Fibroblast of skin of back (primary cell): Measurements from ENCODE around the gene ADGRB3.
"Not testable (repeated sequence)": the region's sequence is repeated elsewhere in the genome, so short reads cannot be mapped to it uniquely, and the experiment has no call there.

Experiments
- DNase-seq: peaks from one replicate; pipeline ENCODE4 v3.0.0-alpha.2; 2013

Gene ADGRB3

DNA sequence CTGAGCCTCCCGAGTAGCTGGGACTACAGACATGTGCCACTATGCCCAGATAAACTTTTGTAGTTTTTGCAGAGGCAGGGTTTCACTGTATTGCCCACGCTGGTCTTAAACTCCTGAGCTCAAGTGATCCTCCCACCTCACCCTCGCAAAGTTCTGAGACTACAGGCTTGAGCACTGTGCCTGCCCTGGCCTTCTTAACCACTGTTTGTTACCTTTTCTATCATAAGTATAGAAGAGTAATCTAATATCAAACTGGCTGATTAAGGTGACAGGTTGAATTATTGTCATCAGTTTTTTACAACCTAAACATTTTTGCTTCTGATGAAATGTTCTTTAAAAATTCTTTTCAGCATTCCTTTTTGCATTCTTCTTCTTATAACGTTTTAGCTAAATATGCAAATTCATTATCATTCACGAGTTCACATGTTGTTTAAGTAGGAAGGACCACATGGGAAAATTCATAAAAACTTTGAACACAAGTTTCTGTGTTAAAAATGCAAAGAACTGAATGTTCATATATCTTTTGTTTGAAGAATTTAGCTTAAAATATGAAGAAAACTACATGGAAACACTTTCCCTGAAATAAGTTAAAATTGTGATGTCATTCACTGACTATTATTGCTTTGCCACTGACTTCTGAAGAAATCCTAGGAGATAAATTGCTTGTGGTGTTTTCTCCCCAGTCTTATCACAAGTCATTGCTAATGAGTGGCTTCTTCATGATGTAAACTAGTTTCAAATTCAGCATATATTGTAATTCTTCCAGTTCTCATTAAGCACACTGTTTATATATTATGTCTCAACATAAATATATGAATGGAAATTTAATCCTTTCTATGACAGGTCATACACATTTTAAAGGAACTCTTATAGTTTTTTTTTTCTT, 106.7 kb downstream of the ADGRB3 start:
- no peak for DNase-seq

DNA sequence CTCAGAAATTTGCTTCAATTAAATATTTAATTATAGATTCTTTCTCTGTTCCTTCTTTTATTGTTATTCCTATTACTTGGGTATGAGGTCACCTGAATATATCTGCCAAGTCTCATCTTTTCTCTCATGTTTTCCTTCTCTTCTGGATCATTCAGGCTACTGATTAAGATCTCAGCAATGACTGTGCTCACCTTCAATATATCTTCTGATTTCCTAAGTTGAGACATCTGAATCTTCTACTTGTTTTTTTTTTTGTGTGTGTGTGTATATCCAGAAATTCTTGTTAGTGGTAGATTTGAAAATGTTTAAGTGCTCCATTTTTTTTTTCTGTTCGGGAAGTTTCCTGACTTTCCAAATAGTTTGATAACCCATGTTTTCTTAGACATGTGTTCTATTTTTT, 108.0 kb downstream of the ADGRB3 start:
- no peak for DNase-seq

DNA sequence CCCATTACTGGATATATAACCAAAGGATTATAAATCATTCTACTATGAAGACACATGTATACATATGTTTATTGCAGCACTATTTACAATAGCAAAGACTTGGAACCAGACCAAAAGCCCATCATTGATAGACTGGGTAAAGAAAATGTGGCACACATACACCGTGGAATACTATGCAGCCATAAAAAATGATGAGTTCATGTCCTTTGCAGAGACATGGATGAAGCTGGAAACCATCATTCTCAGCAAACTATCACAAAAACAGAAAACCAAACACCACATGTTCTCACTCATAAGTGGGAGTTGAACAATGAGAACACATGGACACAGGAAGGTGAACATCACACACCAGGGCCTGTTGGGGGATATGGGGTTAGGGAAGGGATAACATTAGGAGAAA, 109.3 kb downstream of the ADGRB3 start:
- DNase-seq, result not testable (repeated sequence)

DNA sequence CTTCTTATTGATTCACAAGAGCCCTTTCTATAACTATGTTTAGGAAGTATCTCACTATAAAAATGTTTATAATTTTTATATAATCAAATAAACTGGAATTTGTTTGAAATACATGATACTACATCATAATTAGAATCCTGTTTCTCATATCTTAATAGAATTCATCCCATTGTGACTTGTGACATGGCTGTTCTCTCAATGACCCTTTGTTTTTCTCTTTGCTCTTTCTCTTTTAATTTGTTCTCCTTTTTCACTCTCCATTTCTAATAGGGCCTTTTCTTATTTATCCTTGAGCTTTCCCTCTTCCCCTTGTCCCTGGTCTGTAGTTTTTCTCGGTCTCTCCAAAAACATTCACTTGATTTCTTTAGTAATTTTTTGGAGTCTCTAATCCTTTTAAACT, 111.3 kb downstream of the ADGRB3 start:
- no peak for DNase-seq

DNA sequence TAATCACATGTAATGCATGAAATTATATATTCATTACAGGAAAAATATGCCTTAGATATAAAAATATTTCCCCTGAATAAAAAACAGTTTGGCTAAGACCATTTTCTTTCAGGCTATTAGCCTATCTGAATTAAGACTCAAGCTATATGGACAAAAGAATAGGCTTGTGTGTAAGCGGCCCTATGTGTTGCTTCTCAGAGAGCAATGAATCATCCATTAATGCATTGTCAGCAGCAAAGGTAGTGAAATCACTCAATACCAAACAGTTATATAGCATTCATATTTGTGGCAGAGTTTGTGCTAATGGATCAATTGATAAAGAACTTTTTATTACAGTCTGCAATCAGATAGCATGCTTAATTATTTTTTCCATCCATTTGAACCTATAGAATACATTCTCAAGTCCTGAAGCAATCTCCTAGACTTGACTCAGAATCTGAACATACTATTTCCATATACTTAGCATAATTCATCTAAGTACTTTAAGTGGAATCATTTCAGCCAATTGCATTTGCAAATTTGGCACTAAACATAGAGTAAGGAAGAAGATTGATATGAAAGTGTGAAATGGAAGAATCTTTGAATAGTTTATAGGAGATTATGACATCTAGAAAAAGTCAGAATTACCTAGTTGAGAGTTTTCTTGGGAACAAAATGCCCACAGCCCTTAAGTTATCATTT, 112.2 kb downstream of the ADGRB3 start:
- no peak for DNase-seq

DNA sequence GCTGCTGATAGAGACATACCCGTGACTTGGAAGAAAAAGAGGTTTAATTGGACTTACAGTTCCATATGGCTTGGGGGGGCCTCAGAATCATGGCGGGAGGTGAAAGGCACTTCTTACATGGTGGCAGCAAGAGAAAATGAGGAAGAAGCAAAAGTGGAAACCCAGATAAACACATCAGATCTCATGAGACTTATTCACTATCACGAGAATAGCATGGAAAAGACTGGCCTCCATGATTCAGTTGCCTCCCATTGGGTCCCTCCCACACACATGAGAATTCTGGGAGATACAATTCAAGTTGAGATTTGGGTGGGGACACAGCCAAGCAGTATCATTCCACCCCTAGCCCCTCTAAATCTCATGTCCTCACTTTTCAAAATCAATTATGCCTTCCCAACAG, 112.8 kb downstream of the ADGRB3 start:
- DNase-seq, result not testable (repeated sequence)

DNA sequence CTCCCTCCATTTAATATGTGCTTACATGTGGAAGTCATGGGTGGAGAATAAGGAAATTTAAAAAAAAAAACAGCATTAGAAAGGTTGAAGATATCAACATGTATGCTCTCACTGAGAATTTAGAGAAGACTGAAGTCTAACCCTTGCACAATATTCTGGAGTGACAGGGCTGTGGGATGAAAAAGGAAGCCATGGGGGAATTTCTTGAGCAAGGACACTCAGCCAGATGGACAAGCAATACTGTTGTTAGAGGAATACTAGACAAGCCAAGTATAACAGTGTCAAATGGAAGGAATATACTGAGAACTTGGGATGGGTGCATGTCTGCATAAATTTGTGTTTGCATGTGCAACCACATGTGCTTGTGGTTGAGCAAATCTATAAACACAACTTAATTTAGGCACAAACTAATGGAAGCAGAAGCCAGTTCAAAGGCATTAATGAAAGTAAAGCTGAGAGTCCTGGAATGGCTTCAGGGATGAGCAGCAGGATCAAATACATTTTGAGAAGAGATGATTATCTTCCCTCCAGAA, 119.7 kb downstream of the ADGRB3 start:
- DNase-seq, result no peak

DNA sequence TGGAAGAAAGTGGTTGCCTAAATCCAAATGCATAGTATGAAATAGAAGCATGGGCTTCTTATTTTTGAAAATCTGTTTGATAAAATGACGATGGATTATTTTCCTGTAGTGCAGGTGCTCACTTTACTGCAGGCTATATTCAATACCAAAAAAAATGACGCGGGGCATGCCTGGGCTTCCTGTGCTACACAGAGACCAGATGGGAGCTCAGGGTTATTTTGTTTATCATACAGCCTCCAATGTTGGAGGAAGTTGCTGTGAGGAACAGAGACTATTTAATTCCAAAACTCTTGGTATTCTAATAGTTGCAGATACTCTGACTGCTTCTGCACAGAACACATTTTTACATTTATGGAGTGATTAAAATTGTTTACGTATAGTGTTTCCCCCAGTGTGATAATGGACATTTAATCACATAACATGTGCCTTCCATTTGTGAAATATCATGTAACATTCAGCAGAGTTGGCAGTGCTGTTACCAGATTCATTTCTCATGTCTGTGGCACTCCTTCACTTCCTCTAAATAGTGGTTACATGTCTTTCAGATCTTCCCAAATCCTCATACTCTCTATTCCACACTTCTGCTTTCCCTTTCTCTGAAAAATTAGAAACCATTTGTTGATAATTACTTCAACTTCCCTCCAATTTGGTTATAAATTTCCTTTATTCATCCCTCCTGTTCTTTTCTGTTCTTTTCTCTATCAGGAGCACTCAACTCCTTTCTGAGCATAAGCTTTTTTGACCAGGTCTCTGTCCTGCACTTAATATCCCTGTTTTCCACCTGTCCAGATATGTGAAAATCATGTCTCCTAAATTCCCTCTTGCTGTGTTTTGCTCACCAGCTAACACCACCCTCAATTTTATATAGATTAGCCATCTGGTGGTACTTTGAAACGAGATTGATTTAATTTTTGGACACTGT, 121.6 kb downstream of the ADGRB3 start:
- DNase-seq, result no peak

DNA sequence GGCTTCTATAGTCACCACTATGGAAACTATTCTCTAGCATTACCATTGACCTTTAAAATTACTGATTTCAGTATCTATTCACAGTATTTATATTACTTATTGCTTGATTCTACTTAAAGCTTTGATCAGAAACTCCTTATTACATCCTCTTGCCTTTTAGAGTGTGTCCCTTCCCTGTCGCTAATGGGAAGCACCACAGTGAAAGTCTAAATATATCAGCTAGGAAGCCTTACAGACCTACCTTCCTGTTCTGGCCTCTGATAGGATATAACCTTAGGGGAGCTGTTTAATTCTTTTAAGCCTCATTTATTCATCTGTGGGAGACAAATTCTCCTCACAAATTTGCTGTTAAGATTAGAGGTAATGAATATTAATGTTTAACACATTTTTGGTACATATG, 122.7 kb downstream of the ADGRB3 start:
- no peak for DNase-seq

DNA sequence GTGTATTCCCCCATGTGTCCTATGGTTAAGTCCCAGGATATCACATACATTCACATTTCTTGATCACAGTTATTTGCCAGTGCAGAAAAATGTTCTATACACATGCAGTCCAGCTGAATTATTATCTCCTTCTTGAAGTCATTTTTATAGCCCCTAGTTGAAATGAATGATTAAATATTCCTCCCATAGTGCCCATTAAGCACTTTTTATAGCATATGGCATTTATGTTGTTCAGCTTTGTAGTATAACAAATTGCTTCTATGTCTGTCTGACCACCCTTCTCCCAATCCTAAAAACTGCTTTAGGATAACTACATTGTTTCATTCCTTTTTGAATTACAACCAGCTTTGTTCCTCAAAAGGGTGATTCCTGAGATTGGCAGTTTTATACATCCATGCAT, 123.5 kb downstream of the ADGRB3 start:
- no peak for DNase-seq

DNA sequence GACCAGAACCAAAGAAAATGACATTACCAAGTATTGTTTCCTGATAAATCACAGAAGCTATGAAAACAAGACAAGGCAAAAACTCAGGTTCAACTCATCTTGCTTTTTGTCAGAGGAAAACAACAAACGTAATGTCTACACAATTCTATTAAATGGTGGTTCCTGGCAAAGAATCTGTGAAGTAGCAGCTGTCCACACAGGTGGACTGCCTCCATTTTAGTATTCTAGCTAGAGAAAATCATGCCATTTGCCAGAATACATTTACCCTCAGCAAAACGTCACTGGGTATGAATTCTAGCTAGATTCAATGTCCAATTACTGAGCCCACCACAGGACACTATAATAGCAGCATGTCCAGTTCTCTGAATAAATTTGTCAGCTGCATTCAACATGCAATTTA, 125.4 kb downstream of the ADGRB3 start:
- no peak for DNase-seq

DNA sequence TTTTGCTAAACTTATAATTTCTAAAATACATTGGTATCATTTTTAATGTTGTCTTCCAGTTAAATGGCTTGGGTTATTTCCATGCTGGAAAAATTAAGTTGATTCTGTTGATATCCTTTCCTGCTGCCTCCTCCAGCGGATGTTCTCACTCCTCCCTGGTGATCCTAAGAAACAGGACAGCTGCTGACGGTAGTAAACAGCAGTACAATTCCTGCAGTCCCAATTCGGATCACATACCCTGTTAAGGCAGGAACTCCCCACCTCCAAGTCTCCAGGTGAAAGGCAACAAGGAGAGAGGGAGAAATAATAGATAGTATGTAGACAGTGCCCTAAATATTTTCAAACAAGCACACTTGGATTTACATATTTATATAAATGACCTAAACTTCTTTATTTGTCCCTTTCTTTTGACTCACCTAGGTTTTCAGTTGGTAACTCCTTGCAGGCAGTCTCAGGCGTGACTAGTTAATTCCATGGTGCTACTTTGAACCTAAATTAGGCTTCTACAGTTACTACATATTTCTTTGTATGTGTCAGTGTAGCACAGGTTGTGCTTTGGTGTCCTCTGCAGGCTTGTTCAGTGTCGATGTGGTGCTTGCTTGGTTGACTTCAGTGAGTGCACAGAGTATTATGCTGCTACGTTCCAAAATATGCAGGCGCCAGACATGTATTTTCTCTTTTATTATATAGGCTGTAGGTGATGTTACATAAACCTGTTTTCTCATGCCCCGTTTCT, 126.0 kb downstream of the ADGRB3 start:
- no peak for DNase-seq

DNA sequence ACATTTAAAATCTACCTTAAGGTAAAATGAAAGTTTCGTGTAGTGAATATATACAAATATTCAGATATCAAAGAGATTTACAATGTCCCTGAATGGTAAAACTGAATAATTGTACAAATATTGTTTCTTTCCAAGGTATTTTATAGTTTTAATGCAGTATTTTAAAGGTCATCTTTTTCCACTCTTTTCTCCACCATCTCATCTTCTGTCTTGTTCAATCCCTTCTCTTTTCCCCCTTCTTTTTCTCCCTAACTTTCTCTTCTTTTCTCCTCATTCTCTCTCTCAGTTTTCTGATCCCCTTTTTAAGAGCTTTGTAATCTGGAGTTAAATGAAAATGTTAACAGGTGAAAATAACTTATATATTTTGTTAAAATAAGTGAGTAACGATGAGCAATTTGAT, 126.9 kb downstream of the ADGRB3 start:
- no peak for DNase-seq

DNA sequence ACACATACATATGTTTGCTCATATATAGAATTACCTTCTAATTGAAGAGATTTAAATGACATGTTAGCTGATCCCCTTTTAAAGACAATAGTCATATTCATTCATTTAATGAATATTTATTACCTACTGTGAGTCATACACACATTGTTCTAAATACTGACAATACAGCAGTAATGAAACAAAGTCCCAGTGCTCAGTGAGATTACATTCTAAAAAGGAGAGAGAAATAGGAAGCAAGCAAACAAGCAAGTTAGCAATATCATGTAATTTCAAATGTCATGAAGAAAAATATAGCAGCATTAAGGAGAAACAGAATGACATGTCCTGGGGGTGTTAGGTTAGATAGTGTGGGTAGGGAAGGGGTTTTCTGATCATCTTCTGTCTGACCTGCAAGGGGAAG, 136.3 kb downstream of the ADGRB3 start:
- DNase-seq, result no peak

DNA sequence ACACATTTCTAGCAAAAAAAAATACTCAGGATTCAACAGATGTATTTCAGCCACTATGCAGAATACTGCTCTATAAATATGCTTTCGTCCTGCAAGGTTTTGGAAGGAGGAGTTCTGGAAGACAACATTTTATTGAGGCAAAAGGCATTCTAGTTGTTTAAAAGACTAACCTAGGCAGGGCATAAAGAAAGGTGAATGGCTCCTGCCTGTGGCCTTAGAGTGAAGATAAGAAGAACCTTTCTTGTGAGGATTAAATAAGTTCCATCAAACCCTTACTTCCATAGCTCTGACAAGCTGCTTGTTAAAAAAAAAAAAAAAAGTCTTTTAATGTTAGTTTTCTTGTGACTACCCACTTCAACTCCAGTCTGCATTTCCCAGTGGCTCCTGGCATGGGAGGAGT, 139.8 kb downstream of the ADGRB3 start:
- no peak for DNase-seq

DNA sequence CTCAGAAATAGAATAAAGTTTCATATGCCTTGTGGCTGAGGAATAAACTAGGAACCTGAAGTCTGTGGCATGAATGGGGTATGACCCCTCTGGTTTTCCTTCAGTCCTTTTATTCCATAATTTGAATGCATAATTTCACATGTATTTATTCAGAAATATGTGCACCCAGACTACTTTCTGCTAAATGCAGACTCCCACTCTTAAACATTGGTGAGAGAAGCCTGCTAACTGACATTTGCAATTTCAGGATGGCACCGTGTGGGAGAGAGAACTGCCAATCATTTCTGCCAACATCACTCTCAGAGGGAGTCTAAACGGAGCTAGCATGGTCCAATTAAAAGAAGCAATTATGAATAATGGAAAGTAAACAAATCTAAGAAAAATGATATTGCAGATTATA, 141.3 kb downstream of the ADGRB3 start:
- no peak for DNase-seq

DNA sequence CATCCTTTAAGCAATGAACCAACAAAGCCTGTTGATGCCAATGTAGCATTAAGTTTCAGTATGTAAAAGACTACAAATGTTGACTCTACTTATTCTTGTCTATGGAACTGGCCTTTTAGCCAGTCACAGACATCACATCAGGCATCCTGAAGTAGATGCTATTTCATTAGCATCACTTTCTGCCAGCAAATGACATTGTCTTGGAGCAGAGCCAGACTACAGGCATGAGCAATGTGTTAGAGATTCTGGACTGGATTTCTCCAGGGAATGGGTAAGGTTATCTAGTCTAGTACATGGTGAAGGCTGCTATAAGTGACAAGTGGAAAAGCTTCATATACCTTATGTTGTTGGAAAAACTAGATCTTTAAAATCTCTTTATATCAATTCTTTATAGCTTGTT, 142.9 kb downstream of the ADGRB3 start:
- DNase-seq, result peak; percentile 83

DNA sequence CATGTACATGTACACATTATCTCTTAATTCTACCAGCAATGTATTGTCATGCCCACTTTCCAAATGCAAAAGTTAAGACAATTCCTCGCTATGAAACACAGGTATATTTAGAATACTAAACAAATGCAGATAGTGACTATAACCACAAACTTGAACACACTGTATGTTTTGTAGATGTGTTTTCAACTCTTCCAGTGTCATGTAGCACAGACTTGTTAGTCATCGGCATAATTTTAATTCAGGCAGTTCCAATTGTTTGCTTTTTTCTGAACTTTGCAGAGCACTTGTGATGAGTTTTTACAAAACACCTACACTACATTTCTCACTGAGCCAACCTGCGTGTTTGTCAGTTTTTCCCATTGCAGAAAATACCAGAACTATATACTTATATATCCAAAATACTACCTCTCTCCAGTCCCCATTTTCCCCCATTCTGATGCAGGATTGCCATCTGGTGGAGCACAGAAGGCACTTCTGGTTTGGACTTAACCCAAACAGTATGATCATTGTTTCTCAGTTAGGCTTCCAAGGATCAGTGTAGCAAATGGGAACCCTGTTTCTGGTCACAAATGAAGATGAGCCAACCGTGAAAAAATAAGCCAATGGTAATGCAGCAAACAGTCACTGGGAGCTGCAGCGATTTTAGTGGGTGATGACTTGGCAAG, 143.4 kb downstream of the ADGRB3 start:
- DNase-seq, result peak; percentile 71

DNA sequence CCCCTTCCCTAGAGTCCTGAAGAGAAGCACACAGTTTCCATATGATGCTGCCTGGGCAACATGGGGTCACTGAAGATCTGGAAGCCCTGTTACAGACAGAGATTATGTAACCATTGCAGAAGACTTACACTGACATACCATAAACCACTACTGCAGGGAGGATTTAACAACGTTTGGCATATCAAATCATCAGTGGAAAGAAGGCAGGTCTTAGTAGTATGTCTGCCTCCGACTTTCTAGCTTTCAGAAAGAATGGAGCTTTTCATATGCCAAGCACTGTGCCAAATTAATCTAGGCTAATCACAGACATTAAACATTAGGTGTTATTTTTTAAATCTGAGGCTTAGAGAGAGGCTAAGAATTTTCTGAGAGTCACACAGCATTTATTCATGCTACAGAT, 144.3 kb downstream of the ADGRB3 start:
- DNase-seq, result no peak

DNA sequence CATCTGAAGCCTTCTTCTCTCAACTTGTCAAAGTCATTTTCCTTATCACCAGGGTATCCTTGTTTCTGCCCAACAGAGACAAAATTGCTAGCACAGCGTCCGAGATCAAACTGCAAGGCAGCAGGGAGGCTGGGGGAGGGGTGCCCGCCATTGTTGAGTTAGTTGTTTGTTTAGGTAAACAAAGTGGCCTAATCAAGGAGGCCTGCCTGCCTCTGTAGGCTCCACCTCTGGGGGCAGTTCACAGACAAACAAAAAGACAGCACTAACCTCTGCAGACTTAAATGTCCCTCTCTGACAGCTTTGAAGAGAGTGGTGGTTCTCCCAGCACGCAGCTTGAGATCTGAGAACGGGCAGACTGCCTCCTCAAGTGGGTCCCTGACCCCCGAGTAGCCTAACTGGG, 155.0 kb downstream of the ADGRB3 start:
- DNase-seq, result not testable (repeated sequence)

DNA sequence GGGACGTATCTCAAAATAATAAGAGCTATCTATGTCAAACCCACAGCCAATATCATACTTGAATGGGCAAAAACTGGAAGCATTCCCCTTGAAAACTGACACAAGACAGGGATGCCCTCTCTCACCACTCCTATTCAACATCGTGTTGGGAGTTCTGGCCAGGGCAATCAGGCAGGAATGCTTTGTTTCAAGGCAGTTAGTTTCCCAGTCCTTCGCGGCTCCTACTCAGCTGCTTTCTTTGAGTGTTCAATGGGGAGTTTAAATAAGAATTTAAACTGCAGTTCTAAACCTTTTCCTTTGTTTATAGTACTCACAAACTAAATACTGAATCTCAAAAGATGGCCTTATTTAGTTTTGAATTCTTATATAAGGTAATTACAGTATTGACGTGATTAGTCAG, 179.9 kb downstream of the ADGRB3 start:
- DNase-seq, result not testable (repeated sequence)

DNA sequence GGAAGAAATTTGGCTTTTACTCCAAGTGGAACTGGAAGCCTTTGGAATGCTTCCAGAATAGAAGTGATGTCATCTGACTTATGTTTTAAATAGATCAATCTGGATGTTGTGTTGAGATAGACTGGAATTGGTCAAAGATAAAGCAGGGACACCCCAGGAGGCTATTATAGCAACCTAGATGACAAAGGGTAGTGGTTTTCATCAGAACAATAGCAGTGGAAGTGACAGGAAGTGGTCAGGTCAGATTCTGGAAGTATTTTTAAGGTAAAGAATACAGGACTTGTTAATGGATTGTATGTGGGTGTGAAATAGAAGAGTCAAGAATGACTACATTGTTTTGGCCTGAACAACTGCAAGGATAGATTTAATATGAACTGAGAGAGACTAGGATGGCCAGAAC, 191.4 kb downstream of the ADGRB3 start:
- DNase-seq, result peak; percentile 8
